ENCODE results near the gene SERPINB7.

SERPINB7 gene

GRCh38 chr18:63799189-63799588, 24.0 kb downstream of the SERPINB7 start:
- Histone ChIP-seq H3K27me3 (ENCODE audit: insufficient read depth, low read length, poor library complexity) (no peaks in the 10 kb centered on the region), H3K36me3 (ENCODE audit: insufficient read depth, low read length) (no peaks in the 10 kb centered on the region), H3K9ac (ENCODE audit: low read depth, low read length) (no peak overlapping the region), H3K27ac (ENCODE audit: low read length) (no peak overlapping the region), H4K20me1 (ENCODE audit: insufficient read depth, low read length) (no peaks in the 10 kb centered on the region), H3K79me2 (ENCODE audit: insufficient read depth, low read length) (no peaks in the 10 kb centered on the region), H2AFZ (ENCODE audit: low read depth, low read length) (no peak overlapping the region), H3K4me2 (ENCODE audit: insufficient read depth, low read length) (no peak overlapping the region), H3K4me1 (ENCODE audit: insufficient read depth, low read length) (no peaks in the 10 kb centered on the region), H3K4me3 (ENCODE audit: low read depth in 1 of 2, low read length in 2 of 2) (no peak overlapping the region), H3K9me3 (ENCODE audit: insufficient read depth, low read length, severe bottlenecking) (no peaks in the 10 kb centered on the region)
- ATAC-seq (ENCODE audit: insufficient read depth, low read depth) (no peak), DNase-seq (no peak)
- TF ChIP-seq EZH2 (IDR thresholded peaks at IDR 0.05; ENCODE audit: borderline replicate concordance, low read depth, low read length, severe bottlenecking) (no peak), CTCF (IDR thresholded peaks at IDR 0.05; ENCODE audit: borderline replicate concordance, extremely low read depth, low read length, poor library complexity, severe bottlenecking) (no peak)

GRCh38 chr18:63801343-63801742, 26.1 kb downstream of the SERPINB7 start:
- Histone ChIP-seq H4K20me1 (ENCODE audit: insufficient read depth, low read length) (no peaks in the 10 kb centered on the region), H3K27me3 (ENCODE audit: insufficient read depth, low read length, poor library complexity) (no peaks in the 10 kb centered on the region), H3K27ac (ENCODE audit: low read length) (no peak overlapping the region), H3K79me2 (ENCODE audit: insufficient read depth, low read length) (no peaks in the 10 kb centered on the region), H3K9ac (ENCODE audit: low read depth, low read length) (no peak overlapping the region), H3K9me3 (ENCODE audit: insufficient read depth, low read length, severe bottlenecking) (no peaks in the 10 kb centered on the region), H3K4me1 (ENCODE audit: insufficient read depth, low read length) (no peaks in the 10 kb centered on the region), H2AFZ (ENCODE audit: low read depth, low read length) (no peak overlapping the region), H3K4me2 (ENCODE audit: insufficient read depth, low read length) (no peak overlapping the region), H3K36me3 (ENCODE audit: insufficient read depth, low read length) (no peaks in the 10 kb centered on the region), H3K4me3 (ENCODE audit: low read depth in 1 of 2, low read length in 2 of 2) (no peak overlapping the region)
- ATAC-seq (ENCODE audit: insufficient read depth, low read depth) (no peak), DNase-seq (no peak)
- TF ChIP-seq CTCF (IDR thresholded peaks at IDR 0.05; ENCODE audit: borderline replicate concordance, extremely low read depth, low read length, poor library complexity, severe bottlenecking) (no peak), EZH2 (IDR thresholded peaks at IDR 0.05; ENCODE audit: borderline replicate concordance, low read depth, low read length, severe bottlenecking) (no peak)

- Histone ChIP-seq H3K36me3 (ENCODE audit: insufficient read depth, low read length) (no peaks in the 10 kb centered on the region), H4K20me1 (ENCODE audit: insufficient read depth, low read length) (no peaks in the 10 kb centered on the region), H3K4me3 (ENCODE audit: low read depth in 1 of 2, low read length in 2 of 2) (no peak overlapping the region), H3K27me3 (ENCODE audit: insufficient read depth, low read length, poor library complexity) (peaks cover 20% of the 10 kb centered on the region), H3K9ac (ENCODE audit: low read depth, low read length) (no peak overlapping the region), H3K4me2 (ENCODE audit: insufficient read depth, low read length) (no peak overlapping the region), H2AFZ (ENCODE audit: low read depth, low read length) (no peak overlapping the region), H3K27ac (ENCODE audit: low read length) (no peak overlapping the region), H3K9me3 (ENCODE audit: insufficient read depth, low read length, severe bottlenecking) (no peaks in the 10 kb centered on the region), H3K4me1 (ENCODE audit: insufficient read depth, low read length) (no peaks in the 10 kb centered on the region), H3K79me2 (ENCODE audit: insufficient read depth, low read length) (no peaks in the 10 kb centered on the region)
- no peak for TF ChIP-seq EZH2 (IDR thresholded peaks at IDR 0.05; ENCODE audit: borderline replicate concordance, low read depth, low read length, severe bottlenecking)
- no peak for TF ChIP-seq CTCF (IDR thresholded peaks at IDR 0.05; ENCODE audit: borderline replicate concordance, extremely low read depth, low read length, poor library complexity, severe bottlenecking)
- ATAC-seq (ENCODE audit: insufficient read depth, low read depth) (no peak), DNase-seq (no peak)
These were observed 32.9 kb downstream of the SERPINB7 start for GRCh38 chr18:63808125-63808524.

Measured in DND-41 (cell line).